WERI-Rb-1 (cell line): ENCODE measurements around the gene GCK.
A peak's percentile ranks its signal among the peaks of the same experiment; 100 is the strongest.

Experiments used
- DNase-seq: peaks from one replicate; pipeline ENCODE4 v3.0.0-alpha.2; 2020
- H3K27ac ChIP-seq: fragments of 250-450 bp; sonication (Bioruptor Pico); 2 replicates; pipeline ENCODE4 v1.5.1; 2020; ENCODE audit warnings: mild to moderate bottlenecking, moderate library complexity
- H3K27me3 ChIP-seq: fragments of 250-450 bp; sonication (Bioruptor Pico); 2 replicates; pipeline ENCODE4 v1.5.1; 2021; ENCODE audit warnings: mild to moderate bottlenecking, low read depth, moderate library complexity; ENCODE audit not compliant: insufficient read depth, severe bottlenecking
- H3K36me3 ChIP-seq: fragments of 250-450 bp; sonication (Bioruptor Pico); 2 replicates; pipeline ENCODE4 v1.5.1; 2020; ENCODE audit warnings: mild to moderate bottlenecking, moderate library complexity
- H3K4me3 ChIP-seq: 2 replicates; pipeline ENCODE4 v1.5.1; 2011; ENCODE audit warnings: low read depth, mild to moderate bottlenecking, control low read depth, low read length
- H3K9me3 ChIP-seq: fragments of 250-450 bp; sonication (Bioruptor Pico); 2 replicates; pipeline ENCODE4 v1.5.1; 2021; ENCODE audit warnings: mild to moderate bottlenecking, moderate library complexity; ENCODE audit not compliant: severe bottlenecking
- TF ChIP-seq, protein P1 (sequence below): IDR thresholded peaks from 2 replicates; pipeline ENCODE4 v1.5.1; 2011; ENCODE audit warnings: low read depth, mild to moderate bottlenecking, control low read depth, inconsistent platforms, low read length

The GCK gene

GRCh38 chr7:44217852-44218402 lies 28.7 kb upstream of the GCK start:
- H3K9me3 ChIP-seq, result no peaks in the 10 kb centered on the region
- H3K27ac ChIP-seq, result peak overlapping the region; percentile 56
- peaks cover 35% of the 10 kb centered on the region for H3K36me3 ChIP-seq
- TF ChIP-seq, protein P1, sequence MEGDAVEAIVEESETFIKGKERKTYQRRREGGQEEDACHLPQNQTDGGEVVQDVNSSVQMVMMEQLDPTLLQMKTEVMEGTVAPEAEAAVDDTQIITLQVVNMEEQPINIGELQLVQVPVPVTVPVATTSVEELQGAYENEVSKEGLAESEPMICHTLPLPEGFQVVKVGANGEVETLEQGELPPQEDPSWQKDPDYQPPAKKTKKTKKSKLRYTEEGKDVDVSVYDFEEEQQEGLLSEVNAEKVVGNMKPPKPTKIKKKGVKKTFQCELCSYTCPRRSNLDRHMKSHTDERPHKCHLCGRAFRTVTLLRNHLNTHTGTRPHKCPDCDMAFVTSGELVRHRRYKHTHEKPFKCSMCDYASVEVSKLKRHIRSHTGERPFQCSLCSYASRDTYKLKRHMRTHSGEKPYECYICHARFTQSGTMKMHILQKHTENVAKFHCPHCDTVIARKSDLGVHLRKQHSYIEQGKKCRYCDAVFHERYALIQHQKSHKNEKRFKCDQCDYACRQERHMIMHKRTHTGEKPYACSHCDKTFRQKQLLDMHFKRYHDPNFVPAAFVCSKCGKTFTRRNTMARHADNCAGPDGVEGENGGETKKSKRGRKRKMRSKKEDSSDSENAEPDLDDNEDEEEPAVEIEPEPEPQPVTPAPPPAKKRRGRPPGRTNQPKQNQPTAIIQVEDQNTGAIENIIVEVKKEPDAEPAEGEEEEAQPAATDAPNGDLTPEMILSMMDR, result no peak
- no peak for DNase-seq
- no peak overlapping the region for H3K4me3 ChIP-seq
- H3K27me3 ChIP-seq, result no peaks in the 10 kb centered on the region

GRCh38 chr7:44217223-44217714 lies 28.0 kb upstream of the GCK start:
- TF ChIP-seq, protein P1, result no peak
- peaks cover 41% of the 10 kb centered on the region for H3K36me3 ChIP-seq
- no peak overlapping the region for H3K4me3 ChIP-seq
- peak overlapping the region; percentile 59 for H3K27ac ChIP-seq
- H3K9me3 ChIP-seq, result no peaks in the 10 kb centered on the region
- no peak for DNase-seq
- H3K27me3 ChIP-seq, result no peaks in the 10 kb centered on the region

DNA sequence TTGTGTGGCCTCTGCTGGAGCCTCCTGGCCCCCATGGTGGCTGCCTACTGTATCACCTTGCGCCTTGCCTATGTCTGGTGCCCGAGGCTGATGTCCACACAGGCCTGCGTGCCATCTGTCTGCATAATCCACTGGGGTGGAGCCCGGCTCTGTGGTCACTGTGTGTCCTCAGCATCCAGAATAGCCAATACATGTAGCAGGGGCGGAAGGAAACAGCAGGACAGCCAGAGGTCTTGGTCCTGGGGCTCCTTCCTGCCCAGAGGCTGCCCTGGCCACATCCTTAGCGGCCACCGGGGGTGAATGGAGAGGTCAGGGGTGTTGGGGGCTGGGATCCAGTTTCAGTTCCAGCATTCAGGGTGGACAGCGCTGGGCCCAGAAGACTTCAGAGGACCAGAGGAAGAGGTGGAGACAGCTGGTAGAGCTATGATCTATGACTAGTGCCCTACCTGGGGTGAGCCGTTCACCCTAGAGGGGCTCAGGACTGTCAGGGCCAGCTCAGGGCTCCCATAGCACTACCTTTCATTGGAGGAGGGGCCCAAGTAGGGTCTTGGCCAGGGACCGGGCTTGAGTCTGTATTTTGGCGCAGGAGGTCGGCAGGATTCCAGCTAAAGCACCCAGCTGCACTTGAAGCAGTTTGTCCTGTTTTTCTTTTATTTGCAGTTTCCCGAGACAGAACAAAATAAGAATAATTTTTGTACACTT lies 27.4 kb upstream of the GCK start:
- Histone ChIP-seq H3K4me3 (no peak overlapping the region), H3K36me3 (peaks cover 46% of the 10 kb centered on the region), H3K27ac (peak overlapping the region; percentile 59), H3K27me3 (no peaks in the 10 kb centered on the region), H3K9me3 (no peaks in the 10 kb centered on the region)
- TF ChIP-seq, protein P1, result no peak
- DNase-seq, result peak; percentile 67

DNA sequence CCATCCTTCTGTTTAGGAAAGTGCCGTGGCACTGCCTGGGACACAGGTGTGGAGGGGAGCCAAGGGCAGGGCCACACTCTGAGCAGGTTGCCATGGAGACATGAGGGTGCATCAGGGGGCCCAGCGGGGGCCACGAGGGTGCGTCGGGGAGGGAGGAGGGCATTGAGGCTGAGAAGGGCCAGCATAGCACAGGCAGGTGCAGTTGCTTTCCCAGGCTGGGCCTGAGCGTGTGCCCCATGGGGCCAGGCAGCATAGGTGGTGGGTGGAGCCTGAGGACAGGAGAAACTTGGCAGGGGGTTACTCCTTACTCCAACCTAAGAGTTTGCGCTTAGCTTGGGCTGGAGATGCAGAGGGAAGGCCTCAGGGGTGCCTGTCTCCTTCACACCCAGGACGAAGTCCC lies 26.8 kb upstream of the GCK start:
- Histone ChIP-seq H3K36me3 (peaks cover 53% of the 10 kb centered on the region), H3K27me3 (no peaks in the 10 kb centered on the region), H3K4me3 (no peak overlapping the region), H3K27ac (peak overlapping the region; percentile 59), H3K9me3 (no peaks in the 10 kb centered on the region)
- TF ChIP-seq, protein P1, result no peak
- no peak for DNase-seq

DNA sequence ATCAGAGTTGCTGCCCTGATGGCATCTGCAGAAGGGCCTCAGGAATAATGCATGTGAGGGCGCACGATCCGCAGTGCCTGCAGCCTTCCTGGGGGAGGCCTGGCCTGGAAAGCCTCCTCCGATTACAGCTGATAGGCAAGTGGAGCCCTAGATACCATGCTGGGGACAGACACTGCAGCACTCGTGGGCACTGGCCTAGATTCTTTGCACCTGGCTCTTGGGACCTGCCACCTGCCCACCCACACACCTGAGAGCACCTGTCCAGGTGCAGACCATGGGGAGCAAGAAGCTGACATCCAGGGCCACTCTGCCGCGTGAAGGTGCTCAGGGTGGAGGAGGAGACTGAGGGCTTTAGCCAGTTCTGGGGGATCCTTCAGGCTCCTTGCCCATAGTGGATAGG lies 26.3 kb upstream of the GCK start:
- TF ChIP-seq, protein P1, result no peak
- no peak for DNase-seq
- H3K27me3 ChIP-seq, result no peaks in the 10 kb centered on the region
- no peak overlapping the region for H3K4me3 ChIP-seq
- H3K36me3 ChIP-seq, result peaks cover 58% of the 10 kb centered on the region
- no peaks in the 10 kb centered on the region for H3K9me3 ChIP-seq
- peak overlapping the region; percentile 59 for H3K27ac ChIP-seq
